ENCODE measurements around the gene RAB44. TPM values are rescaled to one million over a fixed set of nuclear protein-coding genes. Genes with fewer than 3 reads are reported as not detected.
"Not testable (repeated sequence)": the region's sequence is repeated elsewhere in the genome, so short reads cannot be mapped to it uniquely, and the experiment has no call there.

RAB44 gene
- under 1 TPM in 3 of 4 donors, not detected in 1; 0.07 to 0.22 (median 0.18) TPM for polyA plus RNA-seq
- long read RNA-seq, donor 1: 0 reads
- long read RNA-seq, donor 2: 0 reads
- long read RNA-seq, donor 3: 0 reads
- long read RNA-seq, donor 4: 0 reads
- long read RNA-seq, donor 5: 0 reads
- long read RNA-seq, donor 6: 0 reads
- long read RNA-seq, donor 7: 0 reads
- long read RNA-seq, donor 8: 0 reads
- long read RNA-seq, donor 9: 0 reads
- long read RNA-seq, donor 10: 0 reads

- FAIRE-seq: no peak
- no peaks in the 10 kb centered on the region for H3K36me3 ChIP-seq (ENCODE audit: control insufficient read depth in 3 of 3, insufficient read depth in 2 of 3, low read depth in 1 of 3, low read length in 3 of 3)
- 86 to 91% (median 87%) methylated on average over 7 of the region's 7 CpGs for WGBS, 3 donors
- H3K27ac ChIP-seq (ENCODE audit: low read depth in 1 of 3, low read length in 2 of 3): no peak within 1 kb of the TSS
- DNase-seq: no peak
- no peak within 1 kb of the TSS for H3K4me3 ChIP-seq (ENCODE audit: low read depth in 1 of 3, low read length in 3 of 3)
- no peaks in the 10 kb centered on the region for H3K27me3 ChIP-seq (ENCODE audit: control insufficient read depth in 3 of 3, insufficient read depth in 3 of 3, low read length in 3 of 3)
- peaks cover 0 to 17% (median 2%) of the 10 kb centered on the region in 3 donors for H3K4me1 ChIP-seq (ENCODE audit: control insufficient read depth in 3 of 3, insufficient read depth in 2 of 3, low read depth in 1 of 3, low read length in 2 of 3)
- no peaks in the 10 kb centered on the region for H3K9me3 ChIP-seq (ENCODE audit: control insufficient read depth in 2 of 2, insufficient read depth in 1 of 2, low read depth in 1 of 2, low read length in 1 of 2)
Observed at GRCh38 chr6:36697481-36697903, at the start of gene RAB44. Gene RAB44, plus strand, starts transcription at chr6:36697826. Its CDS starts 6,410 bp downstream, at chr6:36704236.

DNA sequence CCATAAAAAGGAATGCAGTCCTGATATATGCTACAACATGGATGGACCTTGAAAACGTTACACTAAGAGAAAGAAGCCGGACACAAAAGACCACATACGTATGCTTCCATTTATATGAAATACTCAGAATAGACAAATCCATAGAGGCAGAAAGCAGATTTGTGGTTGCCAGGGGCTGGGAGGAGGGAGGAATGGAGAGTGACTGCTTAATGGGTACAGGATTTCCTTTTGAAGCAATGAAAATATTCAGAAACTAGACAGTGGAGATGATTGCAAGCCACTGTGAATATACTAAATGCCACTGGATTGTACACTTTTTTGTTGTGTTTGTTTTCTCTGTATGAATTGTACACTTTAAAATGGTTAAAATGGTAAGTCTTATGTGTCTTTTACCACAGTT is 48.5 kb upstream of the RAB44 start:
- Histone ChIP-seq H3K27ac (ENCODE audit: low read depth in 1 of 3, low read length in 2 of 3) (no peak overlapping the region), H3K9me3 (ENCODE audit: control insufficient read depth in 2 of 2, insufficient read depth in 1 of 2, low read depth in 1 of 2, low read length in 1 of 2) (no peaks in the 10 kb centered on the region), H3K4me1 (ENCODE audit: control insufficient read depth in 3 of 3, insufficient read depth in 2 of 3, low read depth in 1 of 3, low read length in 2 of 3) (peaks cover 0 to 41% (median under 1%) of the 10 kb centered on the region in 3 donors), H3K4me3 (ENCODE audit: low read depth in 1 of 3, low read length in 3 of 3) (no peak overlapping the region), H3K27me3 (ENCODE audit: control insufficient read depth in 3 of 3, insufficient read depth in 3 of 3, low read length in 3 of 3) (no peaks in the 10 kb centered on the region), H3K36me3 (ENCODE audit: control insufficient read depth in 3 of 3, insufficient read depth in 2 of 3, low read depth in 1 of 3, low read length in 3 of 3) (no peaks in the 10 kb centered on the region)
- DNase-seq: no peak
- WGBS, 3 donors: 85 to 96% (median 93%) methylated on average over 3 of the region's 3 CpGs
- no peak for FAIRE-seq

- Histone ChIP-seq H3K9me3 (ENCODE audit: control insufficient read depth in 2 of 2, insufficient read depth in 1 of 2, low read depth in 1 of 2, low read length in 1 of 2) (no peaks in the 10 kb centered on the region), H3K4me3 (ENCODE audit: low read depth in 1 of 3, low read length in 3 of 3) (no peak overlapping the region), H3K27me3 (ENCODE audit: control insufficient read depth in 3 of 3, insufficient read depth in 3 of 3, low read length in 3 of 3) (no peaks in the 10 kb centered on the region), H3K27ac (ENCODE audit: low read depth in 1 of 3, low read length in 2 of 3) (peak overlapping the region in 1 of 3 donors; percentile 34), H3K4me1 (ENCODE audit: control insufficient read depth in 3 of 3, insufficient read depth in 2 of 3, low read depth in 1 of 3, low read length in 2 of 3) (peaks cover 0 to 43% (median 0%) of the 10 kb centered on the region in 3 donors), H3K36me3 (ENCODE audit: control insufficient read depth in 3 of 3, insufficient read depth in 2 of 3, low read depth in 1 of 3, low read length in 3 of 3) (no peaks in the 10 kb centered on the region)
- whole genome bisulfite sequencing, 3 donors: 51 to 55% (median 53%) methylated on average over 13 of the region's 13 CpGs
- DNase-seq (peak; percentile 38 to 51), FAIRE-seq (no peak)
Observed at GRCh38 chr6:36649701-36650484, 47.7 kb upstream of the RAB44 start.

GRCh38 chr6:36650848-36651478 is 46.7 kb upstream of the RAB44 start:
- Histone ChIP-seq H3K36me3 (ENCODE audit: control insufficient read depth in 3 of 3, insufficient read depth in 2 of 3, low read depth in 1 of 3, low read length in 3 of 3) (no peaks in the 10 kb centered on the region), H3K4me1 (ENCODE audit: control insufficient read depth in 3 of 3, insufficient read depth in 2 of 3, low read depth in 1 of 3, low read length in 2 of 3) (peaks cover 0 to 45% (median 0%) of the 10 kb centered on the region in 3 donors), H3K27ac (ENCODE audit: low read depth in 1 of 3, low read length in 2 of 3) (peak overlapping the region in 2 of 3 donors; percentile 34 to 41), H3K9me3 (ENCODE audit: control insufficient read depth in 2 of 2, insufficient read depth in 1 of 2, low read depth in 1 of 2, low read length in 1 of 2) (no peaks in the 10 kb centered on the region), H3K4me3 (ENCODE audit: low read depth in 1 of 3, low read length in 3 of 3) (no peak overlapping the region), H3K27me3 (ENCODE audit: control insufficient read depth in 3 of 3, insufficient read depth in 3 of 3, low read length in 3 of 3) (no peaks in the 10 kb centered on the region)
- WGBS, 3 donors: 0 to 17% (median 13%) methylated on average over 2 of the region's 2 CpGs
- FAIRE-seq (no peak), DNase-seq (peak; percentile 59 to 63)

GRCh38 chr6:36651659-36652379 is 45.8 kb upstream of the RAB44 start:
- 42 to 73% (median 54%) methylated on average over 11 of the region's 11 CpGs for WGBS, 3 donors
- H3K27ac ChIP-seq (ENCODE audit: low read depth in 1 of 3, low read length in 2 of 3): peak overlapping the region in 2 of 3 donors; percentile 34 to 41
- peaks cover 0 to 45% (median 0%) of the 10 kb centered on the region in 3 donors for H3K4me1 ChIP-seq (ENCODE audit: control insufficient read depth in 3 of 3, insufficient read depth in 2 of 3, low read depth in 1 of 3, low read length in 2 of 3)
- no peaks in the 10 kb centered on the region for H3K36me3 ChIP-seq (ENCODE audit: control insufficient read depth in 3 of 3, insufficient read depth in 2 of 3, low read depth in 1 of 3, low read length in 3 of 3)
- H3K27me3 ChIP-seq (ENCODE audit: control insufficient read depth in 3 of 3, insufficient read depth in 3 of 3, low read length in 3 of 3): no peaks in the 10 kb centered on the region
- DNase-seq (peak in 1 of 2 donors; percentile 53), FAIRE-seq (no peak)
- no peaks in the 10 kb centered on the region for H3K9me3 ChIP-seq (ENCODE audit: control insufficient read depth in 2 of 2, insufficient read depth in 1 of 2, low read depth in 1 of 2, low read length in 1 of 2)
- H3K4me3 ChIP-seq (ENCODE audit: low read depth in 1 of 3, low read length in 3 of 3): no peak overlapping the region

DNA sequence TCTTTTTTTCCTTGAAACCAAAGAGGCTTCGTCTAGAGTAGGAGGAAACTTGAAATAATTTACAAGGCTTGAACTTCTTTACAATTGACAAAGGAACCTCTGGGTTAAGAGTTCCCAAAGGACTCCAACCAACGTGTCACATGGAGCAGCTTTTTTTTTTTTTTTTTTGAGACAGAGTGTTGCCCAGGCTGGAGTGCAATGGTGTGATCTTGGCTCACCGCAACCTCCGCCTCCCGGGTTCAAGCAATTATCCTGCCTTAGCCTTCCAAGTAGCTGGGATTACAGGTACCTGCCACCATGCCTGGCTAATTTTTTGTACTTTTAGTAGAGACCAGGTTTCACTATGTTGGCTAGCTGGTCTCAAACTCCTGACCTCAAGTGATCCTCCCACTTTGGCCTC is 43.2 kb upstream of the RAB44 start:
- not testable (repeated sequence) for DNase-seq; H3K9me3 ChIP-seq (ENCODE audit: control insufficient read depth in 2 of 2, insufficient read depth in 1 of 2, low read depth in 1 of 2, low read length in 1 of 2); H3K27ac ChIP-seq (ENCODE audit: low read depth in 1 of 3, low read length in 2 of 3); H3K36me3 ChIP-seq (ENCODE audit: control insufficient read depth in 3 of 3, insufficient read depth in 2 of 3, low read depth in 1 of 3, low read length in 3 of 3); FAIRE-seq; H3K4me3 ChIP-seq (ENCODE audit: low read depth in 1 of 3, low read length in 3 of 3); H3K27me3 ChIP-seq (ENCODE audit: control insufficient read depth in 3 of 3, insufficient read depth in 3 of 3, low read length in 3 of 3)
- 77 to 89% (median 77%) methylated on average over 5 of the region's 5 CpGs for WGBS, 3 donors
- peaks cover 0 to 51% (median 0%) of the 10 kb centered on the region in 3 donors for H3K4me1 ChIP-seq (ENCODE audit: control insufficient read depth in 3 of 3, insufficient read depth in 2 of 3, low read depth in 1 of 3, low read length in 2 of 3)

- Histone ChIP-seq H3K4me3 (ENCODE audit: low read depth in 1 of 3, low read length in 3 of 3) (no peak overlapping the region), H3K36me3 (ENCODE audit: control insufficient read depth in 3 of 3, insufficient read depth in 2 of 3, low read depth in 1 of 3, low read length in 3 of 3) (no peaks in the 10 kb centered on the region), H3K9me3 (ENCODE audit: control insufficient read depth in 2 of 2, insufficient read depth in 1 of 2, low read depth in 1 of 2, low read length in 1 of 2) (no peaks in the 10 kb centered on the region), H3K4me1 (ENCODE audit: control insufficient read depth in 3 of 3, insufficient read depth in 2 of 3, low read depth in 1 of 3, low read length in 2 of 3) (peaks cover 0 to 45% (median 0%) of the 10 kb centered on the region in 3 donors), H3K27ac (ENCODE audit: low read depth in 1 of 3, low read length in 2 of 3) (no peak overlapping the region), H3K27me3 (ENCODE audit: control insufficient read depth in 3 of 3, insufficient read depth in 3 of 3, low read length in 3 of 3) (peaks cover 0 to 1% (median 0%) of the 10 kb centered on the region in 3 donors)
- no peak for DNase-seq
- WGBS, 3 donors: 66 to 82% (median 80%) methylated on average over 6 of the region's 6 CpGs
- no peak for FAIRE-seq
Observed at GRCh38 chr6:36655085-36655724, 42.4 kb upstream of the RAB44 start.

All from small intestine (tissue), 16 donors.